GM21367 (cell line): ENCODE results near the gene ZBTB37.
"Not testable (repeated sequence)": the region's sequence is repeated elsewhere in the genome, so short reads cannot be mapped to it uniquely, and the experiment has no call there.

ENCODE experiments used
- ATAC-seq: cut with Tn5 transposase; IDR thresholded peaks from one replicate; pipeline ENCODE4 v1.9.1; 2021; ENCODE audit not compliant: unreplicated experiment

ZBTB37 gene, protein sequence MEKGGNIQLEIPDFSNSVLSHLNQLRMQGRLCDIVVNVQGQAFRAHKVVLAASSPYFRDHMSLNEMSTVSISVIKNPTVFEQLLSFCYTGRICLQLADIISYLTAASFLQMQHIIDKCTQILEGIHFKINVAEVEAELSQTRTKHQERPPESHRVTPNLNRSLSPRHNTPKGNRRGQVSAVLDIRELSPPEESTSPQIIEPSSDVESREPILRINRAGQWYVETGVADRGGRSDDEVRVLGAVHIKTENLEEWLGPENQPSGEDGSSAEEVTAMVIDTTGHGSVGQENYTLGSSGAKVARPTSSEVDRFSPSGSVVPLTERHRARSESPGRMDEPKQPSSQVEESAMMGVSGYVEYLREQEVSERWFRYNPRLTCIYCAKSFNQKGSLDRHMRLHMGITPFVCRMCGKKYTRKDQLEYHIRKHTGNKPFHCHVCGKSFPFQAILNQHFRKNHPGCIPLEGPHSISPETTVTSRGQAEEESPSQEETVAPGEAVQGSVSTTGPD

GRCh38 chr1:173868266-173869020 lies at the start of gene ZBTB37:
ZBTB37 (plus strand) TSS chr1:173868380; CDS start chr1:173870226, 1,846 bp downstream.
- ATAC-seq = peak; percentile 47

- no peak for ATAC-seq
Observed at GRCh38 chr1:173818459-173818858, 49.7 kb upstream of the ZBTB37 start.

DNA sequence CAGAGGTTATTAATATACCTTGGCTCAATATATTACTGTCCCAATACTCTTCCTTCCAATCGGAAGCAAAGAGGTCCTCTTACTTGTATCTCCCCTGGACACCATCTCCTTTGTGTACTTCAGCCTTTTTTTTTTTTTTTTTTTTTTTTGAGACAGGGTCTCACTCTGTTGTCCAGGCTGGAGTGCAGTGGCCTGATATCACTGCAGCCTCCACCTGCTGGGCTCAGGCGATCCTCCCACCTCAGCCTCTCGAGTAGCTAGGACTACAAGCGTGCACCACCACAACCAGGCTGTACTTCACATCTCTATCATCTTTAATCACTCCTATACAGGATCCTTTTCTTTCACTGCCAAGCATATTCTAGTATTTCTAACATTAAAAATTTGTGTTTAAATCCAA lies 46.5 kb upstream of the ZBTB37 start:
- ATAC-seq = no peak

- peak; percentile 33 for ATAC-seq
Observed at GRCh38 chr1:173823781-173824314, 44.3 kb upstream of the ZBTB37 start.

DNA sequence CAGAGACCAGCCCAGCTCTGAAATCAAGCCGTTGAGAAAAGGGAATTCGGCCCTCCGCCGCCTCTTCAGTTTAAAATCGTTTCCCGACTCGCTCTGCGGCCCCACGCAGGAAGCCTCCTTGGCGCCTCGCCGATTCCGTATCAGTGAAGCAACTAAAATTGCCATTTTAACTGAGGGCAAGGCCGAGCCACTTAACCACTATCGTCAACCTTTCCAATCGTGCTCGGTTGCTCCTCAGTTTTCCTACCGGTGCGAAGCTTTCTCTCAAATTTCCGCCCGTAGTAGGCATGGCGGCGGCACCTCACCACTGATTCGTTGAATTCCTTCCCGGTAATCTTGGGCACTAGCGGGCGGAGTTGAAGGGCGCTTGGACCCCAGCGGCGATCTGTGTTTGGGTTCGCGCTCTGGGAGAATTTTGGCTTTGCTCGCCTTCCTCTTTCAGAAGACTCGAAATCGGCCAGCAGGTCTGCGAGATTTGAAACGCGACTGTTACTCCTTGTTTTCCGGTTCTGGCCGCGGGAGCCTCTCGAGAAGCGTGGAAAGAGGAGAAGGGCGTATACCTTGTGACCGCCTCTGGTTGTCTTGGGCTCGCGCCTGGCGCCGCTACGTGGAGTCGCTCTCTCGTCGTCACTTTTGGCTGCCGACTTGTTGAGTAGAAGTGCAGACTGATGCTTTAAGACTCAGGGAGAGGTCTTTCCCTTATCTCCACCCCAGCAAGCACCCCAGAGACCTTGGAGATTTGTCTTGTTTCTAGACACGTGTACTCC lies 43.7 kb upstream of the ZBTB37 start, which contains the start of the genes CENPL and DARS2:
TSS of gene CENPL (minus strand) at position 569 of the 767 bp plus-strand sequence. CDS start 13,584 bp downstream, outside the sequence.
TSS of gene DARS2 (plus strand) at position 359 of the 767 bp plus-strand sequence. CDS start 557 bp downstream, outside the sequence.
- ATAC-seq = peak; percentile 89

GRCh38 chr1:173827611-173828010 lies 40.6 kb upstream of the ZBTB37 start:
- ATAC-seq = no peak

DNA sequence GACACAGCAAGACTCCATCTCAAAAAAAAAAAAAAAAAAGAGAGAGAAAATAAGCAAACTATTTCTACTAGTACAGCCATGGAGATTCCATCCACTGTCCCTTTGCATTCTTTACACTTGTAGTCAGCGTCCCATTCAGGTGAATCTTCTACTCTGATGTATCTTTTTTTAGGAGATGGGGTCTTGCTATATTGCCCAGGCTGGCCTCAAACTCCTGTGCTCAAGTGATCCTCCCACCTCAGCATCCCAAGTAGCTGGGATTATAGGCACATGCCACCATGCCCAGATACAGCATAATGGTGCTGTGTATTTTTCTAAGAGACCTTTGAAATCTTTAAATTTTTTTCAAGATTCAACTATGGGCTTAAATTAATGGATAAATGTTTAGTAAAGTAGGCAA lies 35.4 kb upstream of the ZBTB37 start:
- ATAC-seq = no peak

DNA sequence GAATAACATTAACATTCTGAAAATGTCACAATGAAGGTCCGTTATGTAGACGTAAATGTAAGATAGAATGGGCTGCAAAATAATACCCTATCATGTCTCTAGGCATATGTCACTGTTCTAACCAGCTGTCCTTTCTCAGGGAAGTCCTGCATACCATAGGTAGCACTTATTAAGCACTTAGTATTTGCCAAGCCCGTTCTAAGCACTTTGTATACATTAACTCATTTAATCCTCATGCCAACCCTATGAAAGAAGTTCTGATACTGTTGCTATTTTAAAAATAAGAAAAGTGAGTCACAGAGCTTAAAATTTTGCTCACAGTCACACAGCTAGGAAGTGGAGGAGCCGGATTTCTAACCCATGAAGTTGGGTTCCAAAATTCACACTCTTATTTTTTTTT lies 16.1 kb upstream of the ZBTB37 start:
- no peak for ATAC-seq

GRCh38 chr1:173853074-173853473 lies 15.1 kb upstream of the ZBTB37 start:
- ATAC-seq = no peak

DNA sequence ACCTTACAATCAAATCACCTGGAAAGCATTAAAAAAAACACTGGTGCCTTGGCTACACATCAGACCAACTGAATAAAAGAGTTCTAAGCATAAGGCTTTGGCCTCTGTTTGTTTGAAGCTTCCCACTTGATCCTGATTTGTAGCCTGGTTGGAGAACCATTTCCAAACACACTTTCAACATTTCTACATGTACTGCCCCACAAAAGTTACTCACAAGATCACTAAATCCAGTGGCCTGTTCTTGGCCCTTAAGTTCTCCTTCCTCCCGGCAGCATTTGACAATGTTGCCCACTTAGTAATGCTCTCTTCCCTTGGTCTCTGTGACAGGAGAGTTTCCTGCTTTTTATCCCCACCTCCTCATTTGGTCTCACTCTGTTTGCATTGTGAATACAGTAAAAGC lies 12.2 kb upstream of the ZBTB37 start:
- no peak for ATAC-seq

GRCh38 chr1:173856903-173857302 lies 11.3 kb upstream of the ZBTB37 start:
- ATAC-seq = no peak

DNA sequence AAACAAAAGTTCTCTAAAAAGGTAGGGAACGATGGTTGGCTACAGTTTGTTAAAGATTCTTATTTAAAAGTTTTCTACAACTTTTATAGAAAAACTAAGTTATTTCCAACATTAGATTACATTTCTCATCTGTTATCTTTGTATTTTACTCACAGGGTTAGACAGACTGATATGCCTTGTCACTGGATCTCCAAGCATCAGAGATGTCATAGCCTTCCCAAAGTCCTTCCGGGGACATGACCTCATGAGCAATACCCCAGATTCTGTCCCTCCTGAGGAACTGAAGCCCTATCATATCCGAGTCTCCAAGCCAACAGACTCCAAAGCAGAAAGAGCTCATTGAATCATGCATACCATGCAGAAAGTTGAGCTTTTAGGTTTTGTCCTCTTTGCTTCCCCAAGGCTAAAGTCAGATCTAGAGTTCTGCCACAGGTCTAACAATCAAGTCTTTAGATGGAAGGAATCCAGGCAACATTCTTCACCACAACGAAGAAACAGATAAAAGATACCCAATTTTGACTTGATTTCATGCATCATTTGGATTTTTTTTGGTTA lies 10.7 kb upstream of the ZBTB37 start:
- no peak for ATAC-seq

- ATAC-seq = not testable (repeated sequence)
Observed at GRCh38 chr1:173859547-173859946, 8.6 kb upstream of the ZBTB37 start.

- ATAC-seq = no peak
Observed at GRCh38 chr1:173860065-173860464, 8.1 kb upstream of the ZBTB37 start.

DNA sequence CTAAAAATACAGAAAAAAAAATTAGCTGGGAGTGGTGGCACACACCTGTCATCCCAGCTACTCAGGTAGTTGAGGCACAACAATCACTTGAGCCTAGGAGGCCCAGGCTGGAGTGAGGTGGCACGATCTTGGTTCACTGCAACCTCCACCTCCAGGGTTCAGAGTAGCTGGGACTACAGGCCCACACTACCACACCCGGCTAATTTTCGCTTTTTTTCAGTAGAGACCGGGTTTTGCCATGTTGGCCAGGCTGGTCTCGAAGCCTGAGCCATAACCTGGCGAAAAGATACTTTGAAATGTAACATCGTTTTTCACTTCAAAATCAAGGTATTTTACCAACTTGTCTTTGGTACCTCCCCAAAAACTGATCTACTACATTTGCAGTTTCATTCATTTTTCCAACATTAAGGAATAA lies 6.4 kb upstream of the ZBTB37 start:
- ATAC-seq = no peak

GRCh38 chr1:173862146-173862768 lies 5.9 kb upstream of the ZBTB37 start:
- ATAC-seq = not testable (repeated sequence)

DNA sequence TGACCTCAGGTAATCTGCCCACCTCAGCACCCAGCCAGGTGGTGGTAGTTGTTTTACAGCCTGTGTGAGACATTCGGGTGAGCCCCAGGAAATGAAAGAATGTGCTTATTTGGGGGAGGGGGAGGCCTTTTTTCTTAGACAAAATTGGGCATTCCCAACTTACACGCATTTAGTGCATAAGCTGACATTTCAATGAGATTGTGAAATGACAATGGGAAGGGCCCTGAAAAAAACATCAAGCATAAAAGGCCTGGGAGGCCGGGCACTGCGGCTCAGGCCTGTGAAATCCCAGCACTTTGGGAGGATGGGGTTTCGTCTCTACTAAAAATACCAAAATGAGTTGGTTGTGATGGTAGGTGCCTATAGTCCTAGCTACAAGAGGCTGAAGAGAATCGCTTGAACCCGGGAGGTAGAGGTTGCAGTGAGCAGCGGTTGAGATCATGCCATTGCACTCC lies 5.4 kb upstream of the ZBTB37 start:
- ATAC-seq = no peak

DNA sequence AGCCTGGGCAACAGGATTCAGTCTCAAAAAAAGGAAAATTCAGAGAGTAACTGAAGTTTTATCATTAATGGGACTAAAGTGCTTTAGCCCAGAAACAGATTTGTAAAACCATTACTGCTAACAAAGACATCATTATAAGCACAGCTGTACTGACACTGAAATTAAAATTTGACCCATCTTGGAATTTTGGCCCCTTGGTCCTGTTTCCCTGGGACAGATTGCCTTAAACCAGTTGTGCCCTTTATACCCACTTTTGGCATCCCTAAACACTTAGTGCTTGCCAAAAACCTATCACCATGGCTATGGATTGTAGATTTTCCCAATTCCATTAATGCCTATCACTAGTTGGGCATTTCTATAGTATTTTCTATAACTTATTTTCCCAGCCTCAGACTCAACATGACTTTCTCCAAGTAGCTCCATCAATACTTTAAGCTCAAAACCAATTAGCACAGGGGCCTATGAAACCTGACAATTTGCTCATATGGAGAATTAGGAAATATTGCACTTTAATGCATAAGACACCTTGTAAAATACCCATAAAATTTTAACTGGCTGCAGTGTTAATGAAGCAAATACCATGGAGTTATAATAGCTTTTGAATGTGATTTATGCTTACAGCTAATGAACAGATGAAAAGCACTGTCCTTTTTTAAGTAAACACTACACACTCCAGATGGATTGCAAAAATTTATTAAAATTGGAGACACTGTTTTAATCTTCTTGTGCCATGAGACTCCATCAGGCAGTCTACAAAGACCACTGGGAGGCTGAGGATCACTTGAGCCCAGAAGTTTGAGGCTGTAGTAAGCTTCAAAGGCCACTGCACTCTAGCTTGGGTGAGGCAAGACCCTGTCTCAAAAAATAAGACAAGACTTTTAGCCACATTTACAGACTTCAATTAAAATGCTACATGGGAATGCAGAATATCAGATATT lies 4.7 kb upstream of the ZBTB37 start:
- ATAC-seq = no peak
